ENCODE measurements around the gene CEP170. TPM values are rescaled to one million over a fixed set of nuclear protein-coding genes. Genes with fewer than 3 reads are reported as not detected.

CEP170 gene
- polyA plus RNA-seq, 1 experiment: 108 TPM

GRCh38 chr1:243247901-243248300 lies 7.2 kb downstream of the CEP170 start:
- no peak overlapping the region for H3K27ac ChIP-seq (ENCODE audit: low read depth, low read length)
- TF ChIP-seq CTCF (IDR thresholded peaks at IDR 0.05; ENCODE audit: low read depth, low read length): no peak
- no peak overlapping the region for H3K4me3 ChIP-seq (ENCODE audit: low read depth, low read length)
- no peak for DNase-seq (ENCODE audit: low read depth, low spot score)
- CTCF ChIA-PET: no interaction called here
- H3K27me3 ChIP-seq (ENCODE audit: control insufficient read depth, insufficient read depth, low read length): no peaks in the 10 kb centered on the region
- no peaks in the 10 kb centered on the region for H3K9me3 ChIP-seq (ENCODE audit: control insufficient read depth, insufficient read depth, low read length)
- POLR2A ChIA-PET: no interaction called here

GRCh38 chr1:243246916-243247315 lies 8.2 kb downstream of the CEP170 start:
- ChIA-PET CTCF (no interaction called here), POLR2A (interaction anchor here (0.5 kb wide), 1 partner anchor 65 kb away, joined by 3 read pairs; no protein-coding TSS in a partner anchor)
- no peak for DNase-seq (ENCODE audit: low read depth, low spot score)
- TF ChIP-seq CTCF (IDR thresholded peaks at IDR 0.05; ENCODE audit: low read depth, low read length): no peak
- Histone ChIP-seq H3K4me3 (ENCODE audit: low read depth, low read length) (no peak overlapping the region), H3K27ac (ENCODE audit: low read depth, low read length) (no peak overlapping the region), H3K9me3 (ENCODE audit: control insufficient read depth, insufficient read depth, low read length) (no peaks in the 10 kb centered on the region; the same call in 1 of the 2 replicates), H3K27me3 (ENCODE audit: control insufficient read depth, insufficient read depth, low read length) (no peaks in the 10 kb centered on the region)

GRCh38 chr1:243244432-243244841 lies 10.6 kb downstream of the CEP170 start:
- ChIA-PET CTCF (no interaction called here), POLR2A (interaction anchor here (0.7 kb wide), 1 partner anchor 69 kb away, joined by 3 read pairs; no protein-coding TSS in a partner anchor)
- Histone ChIP-seq H3K9me3 (ENCODE audit: control insufficient read depth, insufficient read depth, low read length) (no peaks in the 10 kb centered on the region; the same call in 1 of the 2 replicates), H3K27me3 (ENCODE audit: control insufficient read depth, insufficient read depth, low read length) (no peaks in the 10 kb centered on the region), H3K27ac (ENCODE audit: low read depth, low read length) (no peak overlapping the region), H3K4me3 (ENCODE audit: low read depth, low read length) (no peak overlapping the region)
- DNase-seq (ENCODE audit: low read depth, low spot score): no peak
- TF ChIP-seq CTCF (IDR thresholded peaks at IDR 0.05; ENCODE audit: low read depth, low read length): no peak

- CTCF ChIA-PET: no interaction called here
- DNase-seq (ENCODE audit: low read depth, low spot score): no peak
- TF ChIP-seq CTCF (IDR thresholded peaks at IDR 0.05; ENCODE audit: low read depth, low read length): no peak
- POLR2A ChIA-PET: no interaction called here
- no peak overlapping the region for H3K4me3 ChIP-seq (ENCODE audit: low read depth, low read length)
- peaks cover 4% of the 10 kb centered on the region for H3K9me3 ChIP-seq (ENCODE audit: control insufficient read depth, insufficient read depth, low read length)
- H3K27ac ChIP-seq (ENCODE audit: low read depth, low read length): no peak overlapping the region
- H3K27me3 ChIP-seq (ENCODE audit: control insufficient read depth, insufficient read depth, low read length): no peaks in the 10 kb centered on the region
Observed at GRCh38 chr1:243236604-243237252, 18.4 kb downstream of the CEP170 start.

GRCh38 chr1:243234978-243235647 lies 20.0 kb downstream of the CEP170 start:
- Histone ChIP-seq H3K27me3 (ENCODE audit: control insufficient read depth, insufficient read depth, low read length) (no peaks in the 10 kb centered on the region), H3K4me3 (ENCODE audit: low read depth, low read length) (no peak overlapping the region), H3K27ac (ENCODE audit: low read depth, low read length) (no peak overlapping the region), H3K9me3 (ENCODE audit: control insufficient read depth, insufficient read depth, low read length) (peaks cover 6% of the 10 kb centered on the region)
- no peak for TF ChIP-seq CTCF (IDR thresholded peaks at IDR 0.05; ENCODE audit: low read depth, low read length)
- ChIA-PET POLR2A (interaction anchor here (2.6 kb wide), 1 partner anchor 20 kb away, joined by 12 read pairs; the partner anchor contains the start of genes CEP170 and SDCCAG8), CTCF (no interaction called here)
- peak; percentile 23 for DNase-seq (ENCODE audit: low read depth, low spot score)
